CD14-positive monocyte (primary cell): ENCODE results near the gene PTPRD. TPM values are rescaled to one million over a fixed set of nuclear protein-coding genes. Genes with fewer than 3 reads are reported as not detected.

ENCODE experiments used
- DNase-seq, 3 donors: peaks; one replicate each; pipeline ENCODE4 v3.0.0-alpha.2; 2011 to 2022
- H2AFZ ChIP-seq: 2 replicates; pipeline ENCODE4 v1.6.0; 2012; ENCODE audit warnings: mild to moderate bottlenecking, low read depth, low read length, inconsistent platforms; ENCODE audit not compliant: insufficient read depth, poor library complexity, severe bottlenecking
- H3K27ac ChIP-seq, 2 donors: 1 replicate in 1 of 2; 2 replicates in 1 of 2; pipeline ENCODE4 v1.5.1; 2012 to 2013; ENCODE audit warnings: low read length in 2 of 2, control low read depth in 1 of 2, inconsistent platforms in 1 of 2, low read depth in 1 of 2, mild to moderate bottlenecking in 1 of 2
- H3K27me3 ChIP-seq, 2 donors: one replicate each; pipeline versions ENCODE4 v1.6.0 to v1.6.1; 2011 to 2013; ENCODE audit warnings: low read length in 2 of 2; ENCODE audit not compliant: control insufficient read depth in 2 of 2, insufficient read depth in 2 of 2
- H3K36me3 ChIP-seq, 2 donors: replicated peaks in 1 of 2; 1 replicate in 1 of 2; 2 replicates in 1 of 2; pipeline versions ENCODE4 v1.5.1 to v1.6.1; 2012 to 2013; ENCODE audit warnings: low read length in 2 of 2, control low read depth in 1 of 2, inconsistent platforms in 1 of 2, mild to moderate bottlenecking in 1 of 2; ENCODE audit not compliant: insufficient read depth in 2 of 2, control insufficient read depth in 1 of 2
- H3K4me1 ChIP-seq, 2 donors: 1 replicate in 1 of 2; 2 replicates in 1 of 2; pipeline versions ENCODE4 v1.5.1 to v1.6.1; 2012 to 2013; ENCODE audit warnings: low read length in 2 of 2, control low read depth in 1 of 2, inconsistent platforms in 1 of 2, mild to moderate bottlenecking in 1 of 2, moderate library complexity in 1 of 2; ENCODE audit not compliant: insufficient read depth in 2 of 2, control insufficient read depth in 1 of 2
- H3K4me2 ChIP-seq: replicated peaks from 2 replicates; pipeline ENCODE3; 2012; ENCODE audit warnings: low read length, moderate library complexity, mild to moderate bottlenecking; ENCODE audit not compliant: poor library complexity, severe bottlenecking; ENCODE audit errors: extremely low read depth
- H3K4me3 ChIP-seq, 3 experiments: fragments of 200-600 bp in 1 of 3; sonication (generic) in 1 of 3; replicated peaks in 1 of 3; 1 replicate in 2 of 3; 2 replicates in 1 of 3; pipeline ENCODE4 v1.5.1; 2011 to 2013; ENCODE audit warnings: low read length in 3 of 3, mild to moderate bottlenecking in 3 of 3, control low read depth in 2 of 3, low read depth in 2 of 3, inconsistent platforms in 1 of 3, moderate library complexity in 1 of 3
- H3K79me2 ChIP-seq: 2 replicates; pipeline ENCODE4 v1.6.0; 2012; ENCODE audit warnings: mild to moderate bottlenecking, control low read depth, inconsistent platforms, low read length, moderate library complexity; ENCODE audit not compliant: insufficient read depth
- H3K9ac ChIP-seq: 2 replicates; pipeline ENCODE4 v1.6.0; 2017; ENCODE audit warnings: low read length, mild to moderate bottlenecking; ENCODE audit not compliant: insufficient read depth, poor library complexity, severe bottlenecking
- H3K9me3 ChIP-seq, 2 donors: replicated peaks in 1 of 2; 1 replicate in 1 of 2; 2 replicates in 1 of 2; pipeline versions ENCODE4 v1.5.1 to v1.6.1; 2012 to 2013; ENCODE audit warnings: low read length in 2 of 2, control low read depth in 1 of 2; ENCODE audit not compliant: control insufficient read depth in 1 of 2, insufficient read depth in 1 of 2
- H4K20me1 ChIP-seq: 2 replicates; pipeline ENCODE4 v1.6.0; 2012; ENCODE audit warnings: mild to moderate bottlenecking, low read length, control low read depth, moderate library complexity; ENCODE audit not compliant: insufficient read depth
- H3K27ac Mint-ChIP-seq, 7 donors: one replicate each; pipeline ENCODE4 v1.8.0; 2020; ENCODE audit warnings: mild to moderate bottlenecking in 7 of 7, mixed read lengths in 7 of 7, moderate library complexity in 6 of 7, inconsistent platforms in 2 of 7
- H3K27me3 Mint-ChIP-seq, 3 donors: one replicate each; pipeline ENCODE4 v1.8.0; 2021 to 2022; ENCODE audit warnings: low read depth in 3 of 3, mild to moderate bottlenecking in 3 of 3, mixed read lengths in 3 of 3, moderate library complexity in 3 of 3, inconsistent platforms in 1 of 3
- H3K36me3 Mint-ChIP-seq, 2 donors: one replicate each; pipeline ENCODE4 v1.8.0; 2020; ENCODE audit warnings: mixed read lengths in 2 of 2, inconsistent platforms in 1 of 2, mild to moderate bottlenecking in 1 of 2
- H3K4me1 Mint-ChIP-seq: one replicate; pipeline ENCODE4 v1.8.0; 2020; ENCODE audit warnings: mild to moderate bottlenecking, mixed read lengths
- H3K4me3 Mint-ChIP-seq, 2 donors: one replicate each; pipeline ENCODE4 v1.8.0; 2020; ENCODE audit warnings: mild to moderate bottlenecking in 2 of 2, mixed read lengths in 2 of 2, moderate library complexity in 1 of 2
- H3K9me3 Mint-ChIP-seq, 7 donors: one replicate each; pipeline ENCODE4 v1.8.0; 2020 to 2022; ENCODE audit warnings: mixed read lengths in 7 of 7, mild to moderate bottlenecking in 6 of 7, moderate library complexity in 6 of 7, inconsistent platforms in 2 of 7
- CTCF ChIP-seq: fragments of 200-600 bp; IDR thresholded peaks from one replicate; pipeline ENCODE4 v1.8.0; 2022; ENCODE audit warnings: antibody characterized with exemption, mild to moderate bottlenecking
- WGBS: methylation state at CpG from one replicate; pipeline ENCODE4 v1.1.5; 2013; ENCODE audit warnings: missing lambda C conversion rate; ENCODE audit not compliant: insufficient coverage; 5-methylcytosine and 5-hydroxymethylcytosine counted together
- intact Hi-C, 2 donors: fragments of 100-400 bp; cut with micrococcal nuclease; formaldehyde crosslinking; loops; one replicate each; pipeline versions ENCODE4 v1.15.0 to v1.15.1; 2023
- polyA plus RNA-seq, 3 donors: library from polyadenylated mRNA; depleted of rRNA in 1 of 3; unstranded in 2 of 3; stranded (reverse) in 1 of 3; fragments of 300-500 nt in 2 of 3; fragments of >200 nt in 1 of 3; fragmentation: Illumina TruSeq in 2 of 3; gene quantifications; 1 replicate in 2 of 3; 2 replicates in 1 of 3; pipeline ENCODE4 v1.2.3, GENCODE V29; 2012 to 2021

PTPRD gene
- polyA plus RNA-seq, 3 donors = not detected

GRCh38 chr9:8845376-8845775, 1767.4 kb downstream of the PTPRD start:
- peaks cover 0 to 1% (median 0%) of the 10 kb centered on the region in 3 donors for H3K27me3 Mint-ChIP-seq

GRCh38 chr9:8844549-8844948, 1768.3 kb downstream of the PTPRD start:
- no peak overlapping the region for H3K4me3 ChIP-seq
- no peak overlapping the region for H3K4me2 ChIP-seq
- intact Hi-C loops = no loop called here
- TF ChIP-seq CTCF = no peak
- H3K4me1 ChIP-seq = no peaks in the 10 kb centered on the region
- Mint-ChIP-seq H3K4me1 (no peaks in the 10 kb centered on the region), H3K36me3 (no peaks in the 10 kb centered on the region), H3K27ac (no peak overlapping the region), H3K9me3 (peaks cover 0 to 5% (median 3%) of the 10 kb centered on the region in 7 donors), H3K27me3 (peaks cover 0 to 1% (median 0%) of the 10 kb centered on the region in 3 donors), H3K4me3 (no peak overlapping the region)
- no peaks in the 10 kb centered on the region for H3K36me3 ChIP-seq
- no peaks in the 10 kb centered on the region for H3K27me3 ChIP-seq
- H3K27ac ChIP-seq = no peak overlapping the region
- H3K9me3 ChIP-seq = no peaks in the 10 kb centered on the region
- no peaks in the 10 kb centered on the region for H4K20me1 ChIP-seq
- no peak overlapping the region for H2AFZ ChIP-seq
- H3K79me2 ChIP-seq = no peaks in the 10 kb centered on the region
- no peak for DNase-seq
- H3K9ac ChIP-seq = no peak overlapping the region

More at GRCh38 chr9:8845376-8845775, 1767.4 kb downstream of the PTPRD start:
- no peak overlapping the region for H3K4me3 ChIP-seq
- H3K9me3 Mint-ChIP-seq = peaks cover 0 to 4% (median 3%) of the 10 kb centered on the region in 7 donors
- no peak overlapping the region for H3K4me2 ChIP-seq
- no peaks in the 10 kb centered on the region for H3K4me1 ChIP-seq
- 27% methylated on average over 1 of the region's 2 CpGs for WGBS
- no peak overlapping the region for H3K27ac Mint-ChIP-seq
- no peaks in the 10 kb centered on the region for H3K79me2 ChIP-seq
- no peaks in the 10 kb centered on the region for H3K36me3 Mint-ChIP-seq
- no peak for DNase-seq
- H3K9me3 ChIP-seq = no peaks in the 10 kb centered on the region
- no peaks in the 10 kb centered on the region for H3K36me3 ChIP-seq
- no peak overlapping the region for H2AFZ ChIP-seq
- no peak overlapping the region for H3K4me3 Mint-ChIP-seq
- H3K27ac ChIP-seq = no peak overlapping the region
- TF ChIP-seq CTCF = no peak
- H3K27me3 ChIP-seq = no peaks in the 10 kb centered on the region
- intact Hi-C loops = no loop called here
- H3K9ac ChIP-seq = no peak overlapping the region
- no peaks in the 10 kb centered on the region for H4K20me1 ChIP-seq
- no peaks in the 10 kb centered on the region for H3K4me1 Mint-ChIP-seq
